ENCODE results near the gene PPP2R2D.

DNA sequence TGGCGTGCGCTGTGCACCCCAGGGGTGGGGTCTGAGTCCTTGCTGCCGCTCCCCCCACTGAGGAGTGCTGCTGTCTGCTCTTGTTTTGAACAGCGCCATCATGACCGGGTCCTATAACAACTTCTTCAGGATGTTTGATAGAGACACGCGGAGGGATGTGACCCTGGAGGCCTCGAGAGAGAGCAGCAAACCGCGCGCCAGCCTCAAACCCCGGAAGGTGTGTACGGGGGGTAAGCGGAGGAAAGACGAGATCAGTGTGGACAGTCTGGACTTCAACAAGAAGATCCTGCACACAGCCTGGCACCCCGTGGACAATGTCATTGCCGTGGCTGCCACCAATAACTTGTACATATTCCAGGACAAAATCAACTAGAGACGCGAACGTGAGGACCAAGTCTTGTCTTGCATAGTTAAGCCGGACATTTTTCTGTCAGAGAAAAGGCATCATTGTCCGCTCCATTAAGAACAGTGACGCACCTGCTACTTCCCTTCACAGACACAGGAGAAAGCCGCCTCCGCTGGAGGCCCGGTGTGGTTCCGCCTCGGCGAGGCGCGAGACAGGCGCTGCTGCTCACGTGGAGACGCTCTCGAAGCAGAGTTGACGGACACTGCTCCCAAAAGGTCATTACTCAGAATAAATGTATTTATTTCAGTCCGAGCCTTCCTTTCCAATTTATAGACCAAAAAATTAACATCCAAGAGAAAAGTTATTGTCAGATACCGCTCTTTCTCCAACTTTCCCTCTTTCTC is 55.0 kb downstream of the PPP2R2D start:
- TF ChIP-seq CREB5 (CRISPR knock-in tag; IDR thresholded peaks at IDR 0.05; ENCODE audit: low read depth): no peak
- no peak for TF ChIP-seq ARNTL (CRISPR knock-in tag; IDR thresholded peaks at IDR 0.05; ENCODE audit: borderline replicate concordance, low read depth)

Data from SK-N-SH treated with all-trans-retinoic acid at 6 μM for 48 hours (cell line).